H9 (cell line): ENCODE measurements around the gene WNT3. TPM values are rescaled to one million over a fixed set of nuclear protein-coding genes. Genes with fewer than 3 reads are reported as not detected.

ENCODE experiments used
- DNase-seq: peaks from one replicate; pipeline ENCODE4 v3.0.0-alpha.2; 2017
- H2AFZ ChIP-seq: one replicate; pipeline ENCODE4 v1.6.1; 2013; ENCODE audit warnings: mild to moderate bottlenecking, low read length, control low read depth, moderate library complexity
- H2AK5ac ChIP-seq: 2 replicates; pipeline ENCODE4 v1.6.1; 2013; ENCODE audit warnings: low read length, control low read depth, mixed read lengths; ENCODE audit not compliant: insufficient read length
- H2BK120ac ChIP-seq: one replicate; pipeline ENCODE4 v1.6.1; 2013; ENCODE audit warnings: low read depth, mild to moderate bottlenecking, low read length, control low read depth, inconsistent platforms; ENCODE audit not compliant: poor library complexity, severe bottlenecking
- H2BK12ac ChIP-seq: 2 replicates; pipeline ENCODE4 v1.6.1; 2013; ENCODE audit warnings: low read length, control low read depth, mixed read lengths, low read depth; ENCODE audit not compliant: insufficient read length
- H2BK15ac ChIP-seq: 2 replicates; pipeline ENCODE4 v1.6.1; 2013; ENCODE audit warnings: low read depth, low read length, control low read depth
- H2BK20ac ChIP-seq: one replicate; pipeline ENCODE4 v1.6.1; 2013; ENCODE audit warnings: low read depth, mild to moderate bottlenecking, low read length, control low read depth, inconsistent platforms; ENCODE audit not compliant: poor library complexity, severe bottlenecking
- H2BK5ac ChIP-seq: 2 replicates; pipeline ENCODE4 v1.6.1; 2013; ENCODE audit warnings: low read length, control low read depth, mixed read lengths; ENCODE audit not compliant: insufficient read length
- H3K14ac ChIP-seq: 2 replicates; pipeline ENCODE4 v1.6.1; 2013; ENCODE audit warnings: low read length, control low read depth; ENCODE audit not compliant: insufficient read depth
- H3K18ac ChIP-seq: 2 replicates; pipeline ENCODE4 v1.6.1; 2013; ENCODE audit warnings: low read depth, mild to moderate bottlenecking, mixed read lengths, low read length, control low read depth; ENCODE audit not compliant: insufficient read length
- H3K23ac ChIP-seq: 2 replicates; pipeline ENCODE4 v1.6.1; 2013; ENCODE audit warnings: low read length, control low read depth, mixed read lengths, low read depth; ENCODE audit not compliant: insufficient read length
- H3K23me2 ChIP-seq: 2 replicates; pipeline ENCODE4 v1.6.1; 2013; ENCODE audit warnings: low read depth, mild to moderate bottlenecking, mixed read lengths, low read length, control low read depth; ENCODE audit not compliant: insufficient read length, poor library complexity, severe bottlenecking
- H3K27ac ChIP-seq: 2 replicates; pipeline ENCODE4 v1.5.1; 2013; ENCODE audit warnings: low read length, control low read depth, mixed read lengths, low read depth; ENCODE audit not compliant: insufficient read length
- H3K27me3 ChIP-seq: 2 replicates; pipeline ENCODE4 v1.6.1; 2013; ENCODE audit warnings: low read length, control low read depth, inconsistent platforms; ENCODE audit not compliant: insufficient read depth
- H3K4ac ChIP-seq: 2 replicates; pipeline ENCODE4 v1.6.1; 2013; ENCODE audit warnings: low read depth, mild to moderate bottlenecking, control low read depth, inconsistent platforms, low read length, moderate library complexity
- H3K4me1 ChIP-seq: 2 replicates; pipeline ENCODE4 v1.6.1; 2013; ENCODE audit warnings: low read length, control low read depth, inconsistent platforms; ENCODE audit not compliant: insufficient read depth
- H3K4me2 ChIP-seq: 2 replicates; pipeline ENCODE4 v1.6.1; 2013; ENCODE audit warnings: low read length, control low read depth, mixed read lengths; ENCODE audit not compliant: insufficient read length, insufficient read depth
- H3K56ac ChIP-seq: 2 replicates; pipeline ENCODE4 v1.6.1; 2013; ENCODE audit warnings: low read depth, mild to moderate bottlenecking, mixed read lengths, low read length, control low read depth; ENCODE audit not compliant: insufficient read length
- H3K79me1 ChIP-seq: 2 replicates; pipeline ENCODE4 v1.6.1; 2013; ENCODE audit warnings: low read depth, mild to moderate bottlenecking, moderate library complexity, low read length, control low read depth, inconsistent platforms; ENCODE audit not compliant: insufficient read depth, poor library complexity, severe bottlenecking
- H3K79me2 ChIP-seq: 2 replicates; pipeline ENCODE4 v1.6.1; 2013; ENCODE audit warnings: low read length, control low read depth, inconsistent platforms; ENCODE audit not compliant: insufficient read depth
- H3K9ac ChIP-seq: 2 replicates; pipeline ENCODE4 v1.6.1; 2013; ENCODE audit warnings: low read length, control low read depth, mixed read lengths; ENCODE audit not compliant: insufficient read length; ENCODE audit errors: extremely low read depth
- H3K9me3 ChIP-seq: one replicate; pipeline ENCODE4 v1.6.1; 2013; ENCODE audit warnings: low read depth, low read length, inconsistent platforms; ENCODE audit not compliant: control insufficient read depth
- H3T11ph ChIP-seq: one replicate; pipeline ENCODE4 v1.6.1; 2013; ENCODE audit warnings: mild to moderate bottlenecking, low read length, control low read depth, inconsistent platforms
- H4K20me1 ChIP-seq: one replicate; pipeline ENCODE4 v1.6.1; 2013; ENCODE audit not compliant: control insufficient read depth, insufficient read length, insufficient read depth
- H4K5ac ChIP-seq: 2 replicates; pipeline ENCODE4 v1.6.1; 2013; ENCODE audit warnings: low read depth, mild to moderate bottlenecking, mixed read lengths, low read length, control low read depth; ENCODE audit not compliant: insufficient read length
- H4K8ac ChIP-seq: replicated peaks from 2 replicates; pipeline ENCODE4 v1.6.1; 2013; ENCODE audit warnings: low read length, control low read depth, mixed read lengths, low read depth; ENCODE audit not compliant: insufficient read length
- H4K91ac ChIP-seq: 2 replicates; pipeline ENCODE4 v1.6.1; 2013; ENCODE audit warnings: low read depth, mild to moderate bottlenecking, moderate library complexity, mixed read lengths, low read length, control low read depth; ENCODE audit not compliant: insufficient read length
- H3K27ac Mint-ChIP-seq, 3 experiments: 2 replicates in 2 of 3; 3 replicates in 1 of 3; pipeline ENCODE4 v1.8.0; 2020 to 2021; ENCODE audit warnings: mixed read lengths in 3 of 3, mild to moderate bottlenecking in 1 of 3, moderate library complexity in 1 of 3
- H3K27me3 Mint-ChIP-seq: 2 replicates; pipeline ENCODE4 v1.8.0; 2021; ENCODE audit warnings: low read depth, mild to moderate bottlenecking, moderate library complexity, mixed read lengths
- H3K36me3 Mint-ChIP-seq, 3 experiments: 2 replicates in 2 of 3; 3 replicates in 1 of 3; pipeline ENCODE4 v1.8.0; 2020 to 2021; ENCODE audit warnings: low read depth in 3 of 3, mixed read lengths in 3 of 3; ENCODE audit not compliant: insufficient read depth in 1 of 3
- H3K4me1 Mint-ChIP-seq, 2 experiments: 2 replicates each; pipeline ENCODE4 v1.8.0; 2020; ENCODE audit warnings: mixed read lengths in 2 of 2
- H3K4me3 Mint-ChIP-seq, 2 experiments: 2 replicates in 1 of 2; 3 replicates in 1 of 2; pipeline ENCODE4 v1.8.0; 2020 to 2021; ENCODE audit warnings: mild to moderate bottlenecking in 2 of 2, mixed read lengths in 2 of 2, moderate library complexity in 1 of 2
- H3K9me3 Mint-ChIP-seq, 2 experiments: 2 replicates in 1 of 2; 3 replicates in 1 of 2; pipeline ENCODE4 v1.8.0; 2020; ENCODE audit warnings: mild to moderate bottlenecking in 2 of 2, mixed read lengths in 2 of 2, moderate library complexity in 1 of 2
- CTCF ChIP-seq: fragments of 200-600 bp; sonication (generic); conservative IDR thresholded peaks from 3 replicates; pipeline ENCODE4 v1.8.0; 2021; ENCODE audit warnings: antibody characterized with exemption, mild to moderate bottlenecking
- WGBS: extraction: QIAGEN DNeasy Blood & Tissue Kit; methylation state at CpG from one replicate; pipeline ENCODE4 v1.1.7; 2013; ENCODE audit warnings: missing lambda C conversion rate, low lambda C conversion rate, mixed read lengths; ENCODE audit not compliant: insufficient read length; ENCODE audit errors: extremely low coverage; 5-methylcytosine and 5-hydroxymethylcytosine counted together
- total RNA-seq: library from RNA; stranded (reverse); gene quantifications from 2 replicates; pipeline ENCODE4 v1.2.1, GENCODE V29; 2021

WNT3 gene
- total RNA-seq, 1 experiment from 2014 or later = 22.4 TPM

GRCh38 chr17:46730679-46731078 lies 87.8 kb downstream of the WNT3 start:
- H3K4me3 Mint-ChIP-seq = no peak overlapping the region
- Histone ChIP-seq H4K91ac (no peak overlapping the region), H2BK12ac (no peak overlapping the region), H3K79me1 (no peaks in the 10 kb centered on the region), H4K20me1 (no peaks in the 10 kb centered on the region), H3K9ac (no peak overlapping the region), H4K5ac (no peak overlapping the region), H3K14ac (no peak overlapping the region), H3K4me1 (no peaks in the 10 kb centered on the region; the same call in 1 of the 2 replicates), H2AK5ac (no peak overlapping the region), H3K27me3 (no peaks in the 10 kb centered on the region), H3K23me2 (no peaks in the 10 kb centered on the region), H3K23ac (no peak overlapping the region), H3K18ac (no peak overlapping the region), H2BK15ac (no peak overlapping the region), H3K27ac (no peak overlapping the region), H2BK120ac (no peak overlapping the region), H2BK5ac (no peak overlapping the region), H2BK20ac (no peak overlapping the region), H3K79me2 (no peaks in the 10 kb centered on the region), H3K56ac (no peak overlapping the region), H3K9me3 (no peaks in the 10 kb centered on the region), H2AFZ (no peak overlapping the region), H3K4ac (no peak overlapping the region), H3T11ph (no peak overlapping the region), H3K4me2 (no peak overlapping the region), H4K8ac (no peak overlapping the region)
- TF ChIP-seq CTCF = no peak
- H3K27me3 Mint-ChIP-seq = no peaks in the 10 kb centered on the region; the same call in 1 of the 2 replicates
- no peaks in the 10 kb centered on the region for H3K36me3 Mint-ChIP-seq
- no CpG with 5 or more reads among the region's 1 CpG for WGBS
- no peak overlapping the region for H3K27ac Mint-ChIP-seq
- peaks cover 35 to 39% of the 10 kb centered on the region in 2 experiments for H3K4me1 Mint-ChIP-seq
- no peaks in the 10 kb centered on the region for H3K9me3 Mint-ChIP-seq
- DNase-seq = no peak
